HCEC 1CT (cell line): ENCODE results near the gene MRPL19.
"Not testable (repeated sequence)": the region's sequence is repeated elsewhere in the genome, so short reads cannot be mapped to it uniquely, and the experiment has no call there.

Experiments used
- DNase-seq: peaks from one replicate; pipeline ENCODE4 v3.0.0-alpha.2; 2017

MRPL19 gene

GRCh38 chr2:75616933-75617332 is 29.6 kb upstream of the MRPL19 start:
- DNase-seq, result no peak

DNA sequence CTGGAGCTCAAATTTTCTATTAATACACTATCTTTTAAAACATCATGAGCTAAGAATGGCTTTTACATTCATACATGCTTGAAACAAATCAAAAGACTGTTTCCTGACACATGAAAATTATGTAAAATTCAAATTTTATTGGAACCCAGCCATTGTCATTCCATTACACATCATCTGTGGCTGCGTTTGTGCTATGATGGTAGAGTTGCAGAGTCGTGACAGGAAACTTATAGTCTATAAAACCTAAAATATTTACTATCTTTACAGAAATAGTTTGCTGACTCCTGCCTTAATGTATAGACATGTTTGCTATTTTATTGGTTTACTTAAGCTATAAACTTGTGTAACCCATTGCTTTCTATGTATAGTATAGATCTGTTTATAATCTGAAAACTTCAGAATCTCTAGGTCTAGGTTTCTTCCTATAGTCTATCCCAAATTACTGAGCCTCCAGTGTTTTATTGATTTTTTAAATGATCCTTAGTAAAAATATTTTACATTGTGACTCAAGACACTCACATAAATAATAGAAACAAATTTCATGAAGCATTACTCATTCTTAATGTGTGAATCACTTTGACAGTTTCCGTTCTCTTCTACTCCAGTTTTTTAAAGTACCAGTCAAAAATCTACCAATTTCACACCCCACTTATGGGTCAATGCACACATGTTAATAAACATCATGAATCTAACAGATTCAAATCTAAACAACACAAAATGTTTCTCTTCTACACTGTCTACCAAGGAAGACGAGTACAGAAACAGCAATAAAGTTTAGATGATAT is 26.4 kb upstream of the MRPL19 start:
- peak; percentile 73 for DNase-seq

- no peak for DNase-seq
Measured at GRCh38 chr2:75621228-75621627, 25.4 kb upstream of the MRPL19 start.

- no peak for DNase-seq
Measured at GRCh38 chr2:75622500-75622899, 24.1 kb upstream of the MRPL19 start.

GRCh38 chr2:75622929-75623328 is 23.7 kb upstream of the MRPL19 start:
- DNase-seq, result no peak

- peak; percentile 56 for DNase-seq
Measured at GRCh38 chr2:75627902-75628504, 18.6 kb upstream of the MRPL19 start.

- DNase-seq, result peak; percentile 17
Measured at GRCh38 chr2:75632091-75632701, 14.4 kb upstream of the MRPL19 start.

GRCh38 chr2:75632813-75633212 is 13.8 kb upstream of the MRPL19 start:
- no peak for DNase-seq

GRCh38 chr2:75633620-75634019 is 13.0 kb upstream of the MRPL19 start:
- no peak for DNase-seq

DNA sequence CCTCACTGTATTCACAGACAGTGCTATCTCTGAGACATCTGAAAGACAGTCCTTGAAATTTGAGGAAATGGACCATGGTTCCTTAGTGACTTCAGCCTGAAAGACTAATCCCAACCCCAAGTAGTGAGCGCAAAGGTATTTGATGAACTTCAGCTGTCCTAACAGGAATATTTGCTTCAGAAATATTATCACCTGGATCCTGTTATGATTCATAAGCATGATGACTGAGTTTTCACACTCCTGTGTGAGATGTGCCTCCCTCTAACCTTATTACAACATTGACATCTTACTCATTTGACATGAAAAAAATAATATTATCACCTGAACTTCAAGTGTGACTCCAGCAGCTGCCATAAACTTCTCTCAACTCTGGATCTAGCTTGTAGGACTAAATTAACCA is 11.6 kb upstream of the MRPL19 start:
- DNase-seq, result no peak

DNA sequence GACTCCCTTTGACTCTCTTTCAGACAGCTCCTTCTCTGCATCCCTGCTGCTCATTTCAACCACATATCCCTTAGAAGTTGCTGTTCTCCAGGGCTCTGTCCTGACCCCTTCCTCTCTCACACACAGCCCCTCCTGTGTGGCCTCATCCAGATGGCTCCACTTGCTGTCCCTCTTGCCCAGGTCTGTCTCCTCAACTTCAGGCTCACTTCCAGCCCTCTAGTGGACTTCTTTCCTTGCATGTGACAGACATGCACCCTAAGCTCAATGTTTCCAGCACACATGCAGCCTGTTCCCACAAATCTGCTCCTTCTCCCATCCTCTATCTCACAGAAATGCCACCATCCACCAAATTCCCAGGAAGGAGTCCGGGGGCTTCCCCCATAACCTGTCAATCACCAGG is 9.0 kb upstream of the MRPL19 start:
- no peak for DNase-seq

DNA sequence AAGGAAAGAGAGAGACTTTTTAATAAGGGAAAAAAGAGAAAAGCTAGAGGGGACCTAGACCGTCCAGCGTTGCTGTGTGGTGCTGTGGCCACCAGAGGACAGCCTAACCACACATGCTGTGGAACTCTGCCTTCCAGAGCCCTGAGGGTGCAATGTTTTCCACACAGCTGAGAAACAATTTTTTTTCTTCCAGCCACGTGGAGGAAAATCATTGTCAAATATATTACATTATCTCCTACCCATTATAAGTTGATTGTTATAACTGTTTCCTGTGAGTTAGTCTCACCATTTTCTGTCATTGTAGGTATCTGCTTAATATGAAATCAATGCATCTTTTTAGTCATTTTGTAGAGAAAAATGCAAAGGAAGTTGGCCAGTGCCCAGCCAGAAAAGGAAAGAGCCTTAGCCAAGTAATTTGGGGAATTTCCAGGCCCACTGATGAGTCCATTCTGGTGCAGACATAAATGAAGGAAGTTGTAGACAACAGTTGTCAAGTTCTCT is 5.9 kb upstream of the MRPL19 start:
- peak; percentile 71 for DNase-seq

- no peak for DNase-seq
Measured at GRCh38 chr2:75641587-75641986, 5.0 kb upstream of the MRPL19 start.

GRCh38 chr2:75643980-75644379 is 2.6 kb upstream of the MRPL19 start:
- DNase-seq, result no peak

DNA sequence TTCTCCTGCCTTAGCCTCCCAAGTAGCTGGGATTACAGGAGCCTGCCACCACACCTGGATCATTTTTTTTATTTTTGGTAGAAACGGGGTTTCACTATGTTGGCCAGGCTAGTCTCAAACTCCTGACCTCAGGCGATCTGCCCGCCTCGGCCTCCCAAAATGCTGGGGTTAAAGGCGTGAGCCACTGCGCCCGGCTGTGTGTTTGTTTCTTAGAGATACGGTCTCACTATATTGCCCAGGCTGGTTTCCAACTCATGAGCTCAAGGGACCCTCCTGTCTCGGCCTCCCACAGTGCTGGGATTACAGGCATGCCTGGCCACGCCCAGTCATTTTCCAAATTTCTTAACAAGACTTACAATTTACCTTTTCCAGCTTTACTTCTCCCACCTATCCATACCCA is 940 bp upstream of the MRPL19 start:
- DNase-seq, result no peak

GRCh38 chr2:75646090-75646582 is 447 bp upstream of the MRPL19 start:
- no peak for DNase-seq

DNA sequence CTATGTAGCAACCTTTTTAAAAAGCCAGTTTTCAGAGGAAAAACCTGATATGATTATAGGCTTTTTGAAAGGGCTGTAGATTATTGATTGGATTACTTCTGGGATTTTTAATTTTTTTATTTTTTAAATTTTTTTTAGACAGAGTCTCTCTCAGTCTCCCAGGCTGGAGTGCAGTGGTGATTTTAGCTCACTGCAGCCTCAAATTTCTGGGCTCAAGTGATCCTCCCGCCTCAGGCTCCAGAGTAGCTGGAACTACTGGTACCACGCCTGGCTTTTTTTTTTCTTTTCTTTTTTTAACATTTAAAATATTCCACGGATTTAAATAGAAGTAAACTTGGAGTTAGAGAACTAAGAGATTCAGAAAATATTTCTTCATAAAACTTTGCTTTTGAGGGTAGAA is 1.2 kb downstream of the MRPL19 start:
- DNase-seq, result no peak

- DNase-seq, result no peak
Measured at GRCh38 chr2:75654012-75654411, 7.4 kb downstream of the MRPL19 start.

GRCh38 chr2:75655861-75656260 is 9.3 kb downstream of the MRPL19 start:
- DNase-seq, result no peak

- no peak for DNase-seq
Measured at GRCh38 chr2:75656563-75656962, 10.0 kb downstream of the MRPL19 start.

- DNase-seq, result no peak
Measured at GRCh38 chr2:75657798-75658197, 11.2 kb downstream of the MRPL19 start.

GRCh38 chr2:75666911-75667310 is 20.3 kb downstream of the MRPL19 start:
- DNase-seq, result no peak

GRCh38 chr2:75667884-75668283 is 21.3 kb downstream of the MRPL19 start:
- DNase-seq, result no peak

DNA sequence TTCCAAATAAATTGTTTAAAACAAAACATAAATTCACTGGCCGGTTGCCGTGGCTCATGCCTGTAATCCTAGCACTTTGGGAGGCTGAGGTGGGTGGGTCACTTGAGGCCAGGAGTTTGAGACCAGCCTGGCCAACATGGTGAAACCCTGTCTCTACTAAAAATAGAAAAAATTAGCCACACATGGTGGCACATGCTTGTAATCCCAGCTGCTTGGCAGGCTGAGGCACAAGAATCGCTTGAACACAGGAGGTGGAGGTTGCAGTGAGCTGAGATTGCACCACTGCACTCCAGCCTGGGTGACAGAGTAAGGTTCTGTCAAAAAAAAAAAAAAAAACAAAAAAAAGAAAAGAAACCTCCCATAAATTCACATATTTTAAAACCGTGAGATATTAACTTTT is 28.8 kb downstream of the MRPL19 start:
- not testable (repeated sequence) for DNase-seq
